ENCODE measurements around the gene MMP2. TPM values are rescaled to one million over a fixed set of nuclear protein-coding genes. Genes with fewer than 3 reads are reported as not detected.
A peak's percentile ranks its signal among the peaks of the same experiment; 100 is the strongest.

Gene MMP2
- total RNA-seq: 448 and 634 TPM in 2 replicates

DNA sequence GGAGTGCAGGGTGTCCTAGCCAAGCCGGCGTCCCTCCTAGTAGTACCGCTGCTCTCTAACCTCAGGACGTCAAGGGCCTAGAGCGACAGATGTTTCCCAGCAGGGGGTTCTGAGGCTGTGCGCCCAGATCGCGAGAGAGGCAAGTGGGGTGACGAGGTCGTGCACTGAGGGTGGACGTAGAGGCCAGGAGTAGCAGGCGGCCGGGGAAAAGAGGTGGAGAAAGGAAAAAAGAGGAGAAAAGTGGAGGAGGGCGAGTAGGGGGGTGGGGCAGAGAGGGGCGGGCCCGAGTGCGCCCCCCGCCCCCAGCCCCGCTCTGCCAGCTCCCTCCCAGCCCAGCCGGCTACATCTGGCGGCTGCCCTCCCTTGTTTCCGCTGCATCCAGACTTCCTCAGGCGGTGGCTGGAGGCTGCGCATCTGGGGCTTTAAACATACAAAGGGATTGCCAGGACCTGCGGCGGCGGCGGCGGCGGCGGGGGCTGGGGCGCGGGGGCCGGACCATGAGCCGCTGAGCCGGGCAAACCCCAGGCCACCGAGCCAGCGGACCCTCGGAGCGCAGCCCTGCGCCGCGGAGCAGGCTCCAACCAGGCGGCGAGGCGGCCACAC, at the start of gene MMP2:
MMP2 (plus strand) TSS at position 372 of the 603 bp plus-strand sequence. CDS start 282 bp downstream, outside the sequence.
- H3K4me3 ChIP-seq (ENCODE audit: low read depth, low read length): peak within 1 kb of the TSS; percentile 89
- no peak for TF ChIP-seq CTCF (IDR thresholded peaks at IDR 0.05; ENCODE audit: insufficient read depth, low read depth, low read length)
- DNase-seq (ENCODE audit: low read depth): peak; percentile 89

DNA sequence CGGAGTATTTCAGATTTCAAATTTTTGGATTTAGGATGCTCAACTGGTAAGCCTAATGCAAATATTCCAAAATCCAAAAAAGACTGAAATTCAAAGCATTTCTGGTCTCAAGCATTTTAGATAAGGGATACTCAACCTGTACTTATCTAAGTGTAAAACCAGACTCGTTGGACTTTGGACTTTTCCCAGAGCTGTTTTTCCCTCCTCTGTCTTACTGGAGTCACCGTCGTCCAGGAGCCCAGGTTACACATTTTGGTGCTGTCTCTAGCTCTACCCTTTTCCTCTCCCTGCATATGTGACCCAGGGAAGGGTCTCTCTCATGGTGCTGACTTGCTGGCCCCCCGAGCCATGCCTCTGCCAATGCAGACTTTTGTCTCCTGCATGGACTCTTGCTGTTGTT, 46.0 kb upstream of the MMP2 start:
- DNase-seq (ENCODE audit: low read depth): no peak
- TF ChIP-seq CTCF (IDR thresholded peaks at IDR 0.05; ENCODE audit: insufficient read depth, low read depth, low read length): no peak
- no peak overlapping the region for H3K4me3 ChIP-seq (ENCODE audit: low read depth, low read length)

GRCh38 chr16:55433535-55433934, 45.5 kb upstream of the MMP2 start:
- no peak for TF ChIP-seq CTCF (IDR thresholded peaks at IDR 0.05; ENCODE audit: insufficient read depth, low read depth, low read length)
- H3K4me3 ChIP-seq (ENCODE audit: low read depth, low read length): no peak overlapping the region
- DNase-seq (ENCODE audit: low read depth): no peak

DNA sequence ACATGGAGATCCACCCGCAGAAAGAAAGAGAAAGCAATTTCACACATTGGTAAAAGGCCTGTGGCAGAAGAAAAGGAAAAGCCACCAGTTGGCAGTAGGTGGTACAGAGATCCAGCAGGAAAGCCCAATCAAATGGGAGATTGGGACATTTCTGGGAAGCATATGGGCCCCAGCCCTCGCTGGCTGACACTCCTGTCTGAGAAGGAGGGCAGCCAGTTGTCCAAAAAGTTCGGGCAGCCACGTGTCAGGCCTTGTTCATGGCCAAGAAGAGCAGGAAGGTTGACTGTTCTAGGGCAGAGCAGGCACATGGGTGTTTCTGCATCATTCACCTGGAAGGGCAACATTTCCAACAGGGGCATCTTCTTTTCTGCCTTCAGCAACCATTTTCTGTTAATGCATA, 45.0 kb upstream of the MMP2 start:
- H3K4me3 ChIP-seq (ENCODE audit: low read depth, low read length): no peak overlapping the region
- no peak for DNase-seq (ENCODE audit: low read depth)
- no peak for TF ChIP-seq CTCF (IDR thresholded peaks at IDR 0.05; ENCODE audit: insufficient read depth, low read depth, low read length)

- no peak for DNase-seq (ENCODE audit: low read depth)
- no peak overlapping the region for H3K4me3 ChIP-seq (ENCODE audit: low read depth, low read length)
- no peak for TF ChIP-seq CTCF (IDR thresholded peaks at IDR 0.05; ENCODE audit: insufficient read depth, low read depth, low read length)
Observed at GRCh38 chr16:55435387-55435786, 43.6 kb upstream of the MMP2 start.

GRCh38 chr16:55436587-55436986, 42.4 kb upstream of the MMP2 start:
- TF ChIP-seq CTCF (IDR thresholded peaks at IDR 0.05; ENCODE audit: insufficient read depth, low read depth, low read length): no peak
- DNase-seq (ENCODE audit: low read depth): peak; percentile 2

DNA sequence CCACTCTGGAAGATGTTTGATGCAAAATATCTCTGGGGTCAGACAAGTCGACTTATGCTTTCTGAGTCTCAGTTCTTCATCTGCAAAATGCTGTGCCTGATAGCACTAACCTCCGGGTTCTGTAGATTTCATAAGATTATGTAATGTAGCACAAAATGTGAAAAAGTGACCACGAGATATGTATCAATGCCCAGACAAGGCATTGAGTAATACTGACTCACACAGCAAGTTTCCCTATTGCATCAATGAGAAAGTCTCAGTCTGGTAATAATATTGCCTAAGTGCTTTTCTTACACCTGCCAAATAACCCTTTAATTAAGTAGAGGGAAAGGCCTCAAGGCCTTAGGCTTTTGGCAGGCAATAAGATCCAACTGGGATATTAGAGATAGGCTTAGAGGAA, 41.4 kb upstream of the MMP2 start:
- no peak for TF ChIP-seq CTCF (IDR thresholded peaks at IDR 0.05; ENCODE audit: insufficient read depth, low read depth, low read length)
- H3K4me3 ChIP-seq (ENCODE audit: low read depth, low read length): no peak overlapping the region
- peak; percentile 55 for DNase-seq (ENCODE audit: low read depth)

More at GRCh38 chr16:55436587-55436986, 42.4 kb upstream of the MMP2 start:
- no peak overlapping the region for H3K4me3 ChIP-seq (ENCODE audit: low read depth, low read length)

Measured in fibroblast of villous mesenchyme (primary cell).